Common myeloid progenitor, CD34-positive (primary cell): Measurements from ENCODE around the gene GPBAR1.
A peak's percentile ranks its signal among the peaks of the same experiment; 100 is the strongest.

Experiments used
- CTCF ChIA-PET: fragments of 350-600 bp; sonication (Branson Sonifier 250); formaldehyde crosslinking; loops from one replicate; lab custom pipeline; 2021; ENCODE audit warnings: antibody characterized with exemption; lab: Charles Lee
- POLR2A ChIA-PET: fragments of 350-600 bp; sonication (Branson Sonifier 250); formaldehyde crosslinking; loops from one replicate; lab custom pipeline; 2021; ENCODE audit warnings: antibody characterized with exemption; lab: Charles Lee
- DNase-seq, 3 donors: peaks; one replicate each; pipeline versions ENCODE4 v3.0.0 to v3.0.0-alpha.2; 2013
- H3K27ac ChIP-seq, 2 experiments: 1 replicate in 1 of 2; 2 replicates in 1 of 2; pipeline ENCODE4 v1.7.0; 2013; ENCODE audit warnings: inconsistent platforms in 2 of 2, low read length in 2 of 2, mild to moderate bottlenecking in 2 of 2, low read depth in 1 of 2, moderate library complexity in 1 of 2; ENCODE audit not compliant: severe bottlenecking in 2 of 2, insufficient read depth in 1 of 2, poor library complexity in 1 of 2
- H3K27me3 ChIP-seq, 5 experiments: replicated peaks in 2 of 5; 1 replicate in 3 of 5; 2 replicates in 2 of 5; pipeline versions ENCODE4 v1.6.1 to v1.7.0; 2013; ENCODE audit warnings: low read length in 4 of 5, mild to moderate bottlenecking in 2 of 5, moderate library complexity in 2 of 5, inconsistent platforms in 1 of 5; ENCODE audit not compliant: insufficient read depth in 5 of 5, control insufficient read depth in 4 of 5
- H3K36me3 ChIP-seq, 4 experiments: 1 replicate in 2 of 4; 2 replicates in 2 of 4; pipeline versions ENCODE4 v1.6.1 to v1.7.0; 2013; ENCODE audit warnings: low read length in 3 of 4, control low read depth in 1 of 4, mild to moderate bottlenecking in 1 of 4; ENCODE audit not compliant: control insufficient read depth in 4 of 4, insufficient read depth in 4 of 4
- H3K4me1 ChIP-seq, 4 experiments: 1 replicate in 3 of 4; 2 replicates in 1 of 4; pipeline versions ENCODE4 v1.6.1 to v1.7.1; 2013; ENCODE audit warnings: low read length in 3 of 4, mild to moderate bottlenecking in 3 of 4, control low read depth in 1 of 4, inconsistent platforms in 1 of 4, moderate library complexity in 1 of 4; ENCODE audit not compliant: control insufficient read depth in 4 of 4, insufficient read depth in 4 of 4; ENCODE audit errors: control extremely low read depth in 1 of 4
- H3K4me3 ChIP-seq, 7 experiments: 1 replicate in 4 of 7; 2 replicates in 3 of 7; pipeline versions ENCODE4 v1.5.1 to v1.7.0; 2013; ENCODE audit warnings: mild to moderate bottlenecking in 7 of 7, low read length in 6 of 7, moderate library complexity in 6 of 7, inconsistent platforms in 2 of 7, low read depth in 2 of 7, control low read depth in 1 of 7; ENCODE audit not compliant: insufficient read depth in 4 of 7, control insufficient read depth in 1 of 7; ENCODE audit errors: extremely low read depth in 1 of 7
- H3K9me3 ChIP-seq, 5 experiments: 1 replicate in 4 of 5; 2 replicates in 1 of 5; pipeline versions ENCODE4 v1.6.1 to v1.7.1; 2013; ENCODE audit warnings: low read length in 4 of 5, mild to moderate bottlenecking in 2 of 5, inconsistent platforms in 1 of 5, low read depth in 1 of 5, moderate library complexity in 1 of 5; ENCODE audit not compliant: control insufficient read depth in 4 of 5, insufficient read depth in 2 of 5; ENCODE audit errors: control extremely low read depth in 1 of 5
- WGBS: methylation state at CpG from one replicate; pipeline ENCODE4 v1.1.5; 2013; ENCODE audit not compliant: insufficient coverage; 5-methylcytosine and 5-hydroxymethylcytosine counted together

The GPBAR1 gene

GRCh38 chr2:218298314-218298875 lies 37.6 kb downstream of the GPBAR1 start:
- Histone ChIP-seq H3K9me3 (no peaks in the 10 kb centered on the region), H3K4me1 (peaks cover 0 to 18% (median 9%) of the 10 kb centered on the region in 4 experiments), H3K27ac (no peak overlapping the region), H3K4me3 (no peak overlapping the region), H3K36me3 (no peaks in the 10 kb centered on the region), H3K27me3 (no peaks in the 10 kb centered on the region)
- ChIA-PET CTCF (interaction anchor here (1.2 to 23.0 kb wide), 6 partner anchors 8 to 96 kb away, joined by 3 to 451 read pairs (median 173); partner anchors contain the start of genes AAMP, CATIP and PNKD), POLR2A (no interaction called here)
- WGBS, result 97% methylated on average over 6 of the region's 6 CpGs
- DNase-seq, result no peak

GRCh38 chr2:218300141-218300540 lies 39.3 kb downstream of the GPBAR1 start:
- WGBS, result 100% methylated on average over 2 of the region's 4 CpGs
- POLR2A ChIA-PET, result interaction anchor here (1.1 to 2.5 kb wide), 2 partner anchors 23 to 96 kb away, joined by 4 to 7 read pairs; no protein-coding TSS in a partner anchor

GRCh38 chr2:218301176-218301819 lies 40.5 kb downstream of the GPBAR1 start:
- H3K27me3 ChIP-seq, result no peaks in the 10 kb centered on the region
- no peaks in the 10 kb centered on the region for H3K9me3 ChIP-seq
- 10% methylated on average over 8 of the region's 9 CpGs for WGBS
- ChIA-PET CTCF (interaction anchor here (0.8 to 23.0 kb wide), 20 partner anchors 9 to 163 kb away, joined by 3 to 451 read pairs (median 10); partner anchors contain the start of genes AAMP, ARPC2, CATIP and PNKD), POLR2A (interaction anchor here (1.9 to 2.5 kb wide), 2 partner anchors 22 to 55 kb away, joined by 6 to 7 read pairs; partner anchors contain the start of gene CATIP)
- peak overlapping the region in 1 of 2 experiments; percentile 65 for H3K27ac ChIP-seq
- peak; percentile 91 to 96 (median 93) for DNase-seq
- H3K4me3 ChIP-seq, result no peak overlapping the region
- peaks cover 0 to 10% (median 3%) of the 10 kb centered on the region in 4 experiments for H3K4me1 ChIP-seq
- no peaks in the 10 kb centered on the region for H3K36me3 ChIP-seq

More at GRCh38 chr2:218300141-218300540, 39.3 kb downstream of the GPBAR1 start:
- H3K27me3 ChIP-seq, result no peaks in the 10 kb centered on the region
- no peaks in the 10 kb centered on the region for H3K9me3 ChIP-seq
- CTCF ChIA-PET, result interaction anchor here (0.9 to 23.0 kb wide), 6 partner anchors 8 to 59 kb away, joined by 4 to 451 read pairs (median 173); partner anchors contain the start of genes AAMP, CATIP and PNKD
- no peak for DNase-seq
- H3K4me3 ChIP-seq, result no peak overlapping the region
- no peaks in the 10 kb centered on the region for H3K36me3 ChIP-seq
- peaks cover 0 to 10% (median 3%) of the 10 kb centered on the region in 4 experiments for H3K4me1 ChIP-seq
- H3K27ac ChIP-seq, result no peak overlapping the region

GRCh38 chr2:218305383-218305782 lies 44.6 kb downstream of the GPBAR1 start:
- H3K9me3 ChIP-seq, result no peaks in the 10 kb centered on the region
- H3K4me3 ChIP-seq, result no peak overlapping the region
- 83% methylated on average over 4 of the region's 5 CpGs for WGBS
- ChIA-PET CTCF (interaction anchor here (1.1 to 23.0 kb wide), 5 partner anchors 20 to 92 kb away, joined by 4 to 451 read pairs (median 5); partner anchors contain the start of gene CATIP), POLR2A (no interaction called here)
- no peaks in the 10 kb centered on the region for H3K27me3 ChIP-seq
- peaks cover 0 to 20% (median 10%) of the 10 kb centered on the region in 4 experiments for H3K4me1 ChIP-seq
- DNase-seq, result no peak
- H3K27ac ChIP-seq, result no peak overlapping the region
- H3K36me3 ChIP-seq, result no peaks in the 10 kb centered on the region

- WGBS, result 96% methylated on average over 6 of the region's 9 CpGs
- Histone ChIP-seq H3K4me1 (peaks cover 0 to 17% (median 8%) of the 10 kb centered on the region in 4 experiments), H3K9me3 (no peaks in the 10 kb centered on the region), H3K4me3 (no peak overlapping the region), H3K36me3 (no peaks in the 10 kb centered on the region), H3K27ac (no peak overlapping the region), H3K27me3 (no peaks in the 10 kb centered on the region)
- POLR2A ChIA-PET, result interaction anchor here (1.1 kb wide), 1 partner anchor 90 kb away, joined by 3 read pairs; no protein-coding TSS in a partner anchor
- CTCF ChIA-PET, result interaction anchor here (0.9 to 23.0 kb wide), 7 partner anchors 10 to 91 kb away, joined by 3 to 451 read pairs (median 4); partner anchors contain the start of gene CATIP
- no peak for DNase-seq
These were observed 45.5 kb downstream of the GPBAR1 start for GRCh38 chr2:218306184-218306920.

- no peak for DNase-seq
- Histone ChIP-seq H3K4me3 (no peak overlapping the region), H3K36me3 (no peaks in the 10 kb centered on the region), H3K9me3 (no peaks in the 10 kb centered on the region), H3K27ac (no peak overlapping the region), H3K27me3 (no peaks in the 10 kb centered on the region), H3K4me1 (peaks cover 0 to 17% (median 6%) of the 10 kb centered on the region in 4 experiments)
- ChIA-PET POLR2A (interaction anchor here (1.1 kb wide), 1 partner anchor 89 kb away, joined by 3 read pairs; no protein-coding TSS in a partner anchor), CTCF (interaction anchor here (0.9 to 23.0 kb wide), 8 partner anchors 9 to 89 kb away, joined by 3 to 451 read pairs (median 4); partner anchors contain the start of gene CATIP)
- WGBS, result 100% methylated on average over 2 of the region's 6 CpGs
These were observed 46.7 kb downstream of the GPBAR1 start for GRCh38 chr2:218307415-218308090.
